Activated CD8-positive, alpha-beta T cell treated with anti-CD3 and anti-CD28 coated beads for 36 hours (primary cell): ENCODE measurements around the gene SRPX. TPM values are rescaled to one million over a fixed set of nuclear protein-coding genes. Genes with fewer than 3 reads are reported as not detected.

ENCODE experiments used
- ATAC-seq: fragments of 200-7000 bp; cut with Tn5 transposase; one replicate; pipeline ENCODE4 v1.10.0; 2021; ENCODE audit warnings: mild to moderate bottlenecking, moderate library complexity
- CTCF ChIA-PET: fragments of 350-600 bp; sonication (Branson Sonifier 250); formaldehyde crosslinking; loops from one replicate; lab custom pipeline; 2021; ENCODE audit warnings: antibody characterized with exemption; lab: Charles Lee
- POLR2A ChIA-PET: fragments of 350-600 bp; sonication (Branson Sonifier 250); formaldehyde crosslinking; loops from one replicate; lab custom pipeline; 2021; ENCODE audit warnings: antibody characterized with exemption; lab: Charles Lee
- DNase-seq: peaks from one replicate; pipeline ENCODE4 v3.0.0-alpha.2; 2020
- H3K27ac Mint-ChIP-seq: one replicate; pipeline ENCODE4 v1.8.0; 2021; ENCODE audit warnings: mild to moderate bottlenecking, mixed read lengths
- H3K27me3 Mint-ChIP-seq: one replicate; pipeline ENCODE4 v1.8.0; 2021; ENCODE audit warnings: mixed read lengths
- H3K36me3 Mint-ChIP-seq: one replicate; pipeline ENCODE4 v1.8.0; 2021; ENCODE audit warnings: low read depth, mixed read lengths
- H3K4me1 Mint-ChIP-seq: one replicate; pipeline ENCODE4 v1.8.0; 2021; ENCODE audit warnings: low read depth, mixed read lengths
- H3K4me3 Mint-ChIP-seq: one replicate; pipeline ENCODE4 v1.8.0; 2021; ENCODE audit warnings: mild to moderate bottlenecking, moderate library complexity, mixed read lengths
- H3K9me3 Mint-ChIP-seq: one replicate; pipeline ENCODE4 v1.8.0; 2021; ENCODE audit warnings: mixed read lengths
- CTCF ChIP-seq: fragments of 200-600 bp; IDR thresholded peaks from one replicate; pipeline ENCODE4 v1.8.0; 2022; ENCODE audit warnings: antibody characterized with exemption, mild to moderate bottlenecking
- intact Hi-C: fragments of 100-400 bp; cut with micrococcal nuclease; formaldehyde crosslinking; loops from one replicate; pipeline ENCODE4 v1.10.0; 2022
- total RNA-seq, 2 experiments: library from RNA; stranded (reverse); gene quantifications; one replicate each; pipeline ENCODE4 v1.2.3, GENCODE V29; 2021

Gene SRPX
- total RNA-seq, 2 experiments from 2014 or later: not detected

- Mint-ChIP-seq H3K9me3 (no peaks in the 10 kb centered on the region), H3K27ac (no peak overlapping the region), H3K27me3 (peaks cover 17% of the 10 kb centered on the region), H3K36me3 (no peaks in the 10 kb centered on the region), H3K4me1 (no peaks in the 10 kb centered on the region), H3K4me3 (no peak overlapping the region)
- TF ChIP-seq CTCF: no peak
- ATAC-seq (no peak), DNase-seq (no peak)
- POLR2A ChIA-PET: no interaction called here
- CTCF ChIA-PET: no interaction called here
- intact Hi-C loops: no loop called here
These were observed 13.4 kb upstream of the SRPX start for GRCh38 chrX:38233891-38234667.

- POLR2A ChIA-PET: no interaction called here
- intact Hi-C loops: no loop called here
- no peaks in the 10 kb centered on the region for H3K36me3 Mint-ChIP-seq
- no peak overlapping the region for H3K27ac Mint-ChIP-seq
- peaks cover 12% of the 10 kb centered on the region for H3K27me3 Mint-ChIP-seq
- no peak for TF ChIP-seq CTCF
- CTCF ChIA-PET: no interaction called here
- DNase-seq: no peak
- no peak for ATAC-seq
- H3K4me3 Mint-ChIP-seq: no peak overlapping the region
- no peaks in the 10 kb centered on the region for H3K4me1 Mint-ChIP-seq
- H3K9me3 Mint-ChIP-seq: no peaks in the 10 kb centered on the region
These were observed 11.5 kb upstream of the SRPX start for GRCh38 chrX:38232079-38232686.

- ChIA-PET POLR2A (no interaction called here), CTCF (no interaction called here)
- intact Hi-C loops: no loop called here
- Mint-ChIP-seq H3K27ac (no peak overlapping the region), H3K27me3 (peaks cover 16% of the 10 kb centered on the region), H3K9me3 (no peaks in the 10 kb centered on the region), H3K36me3 (no peaks in the 10 kb centered on the region), H3K4me1 (peaks cover 3% of the 10 kb centered on the region), H3K4me3 (no peak overlapping the region)
- DNase-seq: no peak
- TF ChIP-seq CTCF: no peak
- no peak for ATAC-seq
These were observed 4.4 kb upstream of the SRPX start for GRCh38 chrX:38225093-38225492.

- POLR2A ChIA-PET: no interaction called here
- Mint-ChIP-seq H3K36me3 (no peaks in the 10 kb centered on the region), H3K27ac (no peak overlapping the region), H3K9me3 (no peaks in the 10 kb centered on the region), H3K27me3 (peaks cover 21% of the 10 kb centered on the region), H3K4me3 (no peak overlapping the region), H3K4me1 (peaks cover 3% of the 10 kb centered on the region)
- CTCF ChIA-PET: no interaction called here
- DNase-seq (no peak), ATAC-seq (no peak)
- intact Hi-C loops: no loop called here
- TF ChIP-seq CTCF: no peak
These were observed 3.5 kb upstream of the SRPX start for GRCh38 chrX:38224160-38224559.

- ChIA-PET POLR2A (no interaction called here), CTCF (no interaction called here)
- Mint-ChIP-seq H3K4me3 (no peak overlapping the region), H3K4me1 (peaks cover 3% of the 10 kb centered on the region), H3K27ac (no peak overlapping the region), H3K36me3 (no peaks in the 10 kb centered on the region), H3K27me3 (peaks cover 34% of the 10 kb centered on the region), H3K9me3 (no peaks in the 10 kb centered on the region)
- no peak for ATAC-seq
- no peak for TF ChIP-seq CTCF
- intact Hi-C loops: no loop called here
- DNase-seq: no peak
These were observed 789 bp upstream of the SRPX start for GRCh38 chrX:38221391-38221929.
